HFF-Myc (cell line): ENCODE data around the gene VPS33A.

Experiments used
- DNase-seq: peaks from one replicate; pipeline ENCODE4 v3.0.0-alpha.2; 2011; ENCODE audit warnings: low read depth; ENCODE audit errors: extremely low read depth
- H3K4me3 ChIP-seq: replicated peaks from 2 replicates; pipeline ENCODE4 v1.5.1; 2011; ENCODE audit warnings: low read depth, mild to moderate bottlenecking, control low read depth, low read length
- CTCF ChIP-seq: IDR thresholded peaks from 2 replicates; pipeline ENCODE4 v1.5.1; 2012; ENCODE audit warnings: mild to moderate bottlenecking, low read depth, low read length, control low read depth; ENCODE audit errors: missing control alignments

Gene VPS33A

GRCh38 chr12:122192441-122192840 is 73.9 kb downstream of the VPS33A start:
- no peak for DNase-seq
- no peak for TF ChIP-seq CTCF
- no peak overlapping the region for H3K4me3 ChIP-seq

GRCh38 chr12:122190842-122191668 is 75.2 kb downstream of the VPS33A start:
- H3K4me3 ChIP-seq: no peak overlapping the region
- peak; percentile 89 for TF ChIP-seq CTCF
- DNase-seq: no peak

GRCh38 chr12:122189626-122190475 is 76.4 kb downstream of the VPS33A start:
- no peak overlapping the region for H3K4me3 ChIP-seq
- no peak for DNase-seq
- TF ChIP-seq CTCF: no peak

GRCh38 chr12:122187466-122187865 is 78.8 kb downstream of the VPS33A start:
- no peak overlapping the region for H3K4me3 ChIP-seq
- no peak for DNase-seq
- no peak for TF ChIP-seq CTCF

GRCh38 chr12:122185494-122186082 is 80.7 kb downstream of the VPS33A start:
- H3K4me3 ChIP-seq: no peak overlapping the region
- no peak for TF ChIP-seq CTCF
- DNase-seq: no peak

- no peak overlapping the region for H3K4me3 ChIP-seq
- DNase-seq: no peak
- TF ChIP-seq CTCF: no peak
Measured at GRCh38 chr12:122185079-122185478, 81.2 kb downstream of the VPS33A start.
